T-cell (primary cell): Measurements from ENCODE around the gene DYNC1H1. TPM values are rescaled to one million over a fixed set of nuclear protein-coding genes. Genes with fewer than 3 reads are reported as not detected.

Source experiments
- ATAC-seq, 4 experiments: fragments of 200-7000 bp in 3 of 4; fragments of 150-1000 bp in 1 of 4; cut with Tn5 transposase; replicated peaks in 1 of 4; 1 replicate in 3 of 4; 2 replicates in 1 of 4; pipeline ENCODE4 v1.10.0; 2021; ENCODE audit warnings: moderate library complexity in 3 of 4, mild to moderate bottlenecking in 2 of 4, moderate number of reproducible peaks in 1 of 4
- CTCF ChIA-PET, 2 donors: fragments of 300-600 bp; sonication (Branson Sonifier 250); formaldehyde crosslinking; loops; one replicate each; lab custom pipeline; 2022; ENCODE audit warnings: antibody characterized with exemption in 2 of 2; lab: Charles Lee
- POLR2A ChIA-PET, 2 donors: fragments of 300-600 bp; sonication (Branson Sonifier 250); formaldehyde crosslinking; loops; one replicate each; lab custom pipeline; 2022; ENCODE audit warnings: antibody characterized with exemption in 2 of 2; lab: Charles Lee
- DNase-seq, 35 experiments: peaks; one replicate each; pipeline versions ENCODE4 v3.0.0 to v3.0.0-alpha.2; 2013 to 2023
- H3K27ac ChIP-seq: one replicate; pipeline ENCODE4 v1.5.1; 2013; ENCODE audit warnings: low read length
- H3K27me3 ChIP-seq, 2 experiments: replicated peaks in 1 of 2; 1 replicate in 1 of 2; 2 replicates in 1 of 2; pipeline versions ENCODE4 v1.6.1 to v1.7.0; 2013; ENCODE audit warnings: low read length in 1 of 2, mixed read lengths in 1 of 2; ENCODE audit not compliant: control insufficient read depth in 2 of 2, insufficient read depth in 2 of 2; ENCODE audit errors: extremely low read depth in 1 of 2
- H3K36me3 ChIP-seq, 2 donors: 1 replicate in 1 of 2; 2 replicates in 1 of 2; pipeline versions ENCODE4 v1.6.1 to v1.7.0; 2013; ENCODE audit warnings: low read length in 1 of 2; ENCODE audit not compliant: control insufficient read depth in 2 of 2, insufficient read depth in 1 of 2; ENCODE audit errors: extremely low read depth in 1 of 2
- H3K4me1 ChIP-seq, 2 experiments: 1 replicate in 1 of 2; 2 replicates in 1 of 2; pipeline versions ENCODE4 v1.6.1 to v1.7.0; 2013; ENCODE audit warnings: low read length in 2 of 2, mixed read lengths in 1 of 2; ENCODE audit not compliant: insufficient read depth in 2 of 2, control insufficient read depth in 1 of 2; ENCODE audit errors: extremely low read depth in 1 of 2
- H3K4me3 ChIP-seq, 2 donors: 1 replicate in 1 of 2; 2 replicates in 1 of 2; pipeline versions ENCODE4 v1.5.1 to v1.7.0; 2013; ENCODE audit warnings: mild to moderate bottlenecking in 2 of 2, low read length in 1 of 2, moderate library complexity in 1 of 2; ENCODE audit not compliant: control insufficient read depth in 1 of 2; ENCODE audit errors: extremely low read depth in 1 of 2
- H3K9me3 ChIP-seq: 2 replicates; pipeline ENCODE4 v1.7.0; 2013
- H3K27ac Mint-ChIP-seq, 2 donors: one replicate each; pipeline ENCODE4 v1.8.0; 2020 to 2021; ENCODE audit warnings: mild to moderate bottlenecking in 2 of 2, mixed read lengths in 2 of 2
- H3K27me3 Mint-ChIP-seq, 2 donors: one replicate each; pipeline ENCODE4 v1.8.0; 2021 to 2022; ENCODE audit warnings: mixed read lengths in 2 of 2
- H3K36me3 Mint-ChIP-seq: one replicate; pipeline ENCODE4 v1.8.0; 2021; ENCODE audit warnings: mixed read lengths
- H3K4me1 Mint-ChIP-seq, 3 donors: one replicate each; pipeline ENCODE4 v1.8.0; 2020 to 2022; ENCODE audit warnings: mixed read lengths in 3 of 3, mild to moderate bottlenecking in 1 of 3
- H3K4me3 Mint-ChIP-seq, 3 donors: one replicate each; pipeline ENCODE4 v1.8.0; 2020 to 2022; ENCODE audit warnings: mild to moderate bottlenecking in 3 of 3, mixed read lengths in 3 of 3, moderate library complexity in 3 of 3
- H3K9me3 Mint-ChIP-seq, 3 donors: one replicate each; pipeline ENCODE4 v1.8.0; 2020 to 2022; ENCODE audit warnings: mixed read lengths in 3 of 3
- WGBS: methylation state at CpG from one replicate; pipeline ENCODE4 v1.1.5; 2013; ENCODE audit warnings: missing lambda C conversion rate; ENCODE audit not compliant: insufficient coverage; 5-methylcytosine and 5-hydroxymethylcytosine counted together
- total RNA-seq, 35 experiments: library from RNA in 6 of 35; stranded (reverse) in 6 of 35; fragments of 120-200 nt in 1 of 35; gene quantifications; one replicate each; pipeline versions ENCODE4 v1.2.1 to v1.2.4 and lab custom pipeline; 2013 to 2026

DYNC1H1 gene
- total RNA-seq (100 to 1,000 TPM; 271 to 310 (median 279) TPM), total RNA-seq (lab: John Stamatoyannopoulos, UW) (224 to 961 (median 594) reads per million in 29 experiments)
- total RNA-seq (2013) = 313 TPM

DNA sequence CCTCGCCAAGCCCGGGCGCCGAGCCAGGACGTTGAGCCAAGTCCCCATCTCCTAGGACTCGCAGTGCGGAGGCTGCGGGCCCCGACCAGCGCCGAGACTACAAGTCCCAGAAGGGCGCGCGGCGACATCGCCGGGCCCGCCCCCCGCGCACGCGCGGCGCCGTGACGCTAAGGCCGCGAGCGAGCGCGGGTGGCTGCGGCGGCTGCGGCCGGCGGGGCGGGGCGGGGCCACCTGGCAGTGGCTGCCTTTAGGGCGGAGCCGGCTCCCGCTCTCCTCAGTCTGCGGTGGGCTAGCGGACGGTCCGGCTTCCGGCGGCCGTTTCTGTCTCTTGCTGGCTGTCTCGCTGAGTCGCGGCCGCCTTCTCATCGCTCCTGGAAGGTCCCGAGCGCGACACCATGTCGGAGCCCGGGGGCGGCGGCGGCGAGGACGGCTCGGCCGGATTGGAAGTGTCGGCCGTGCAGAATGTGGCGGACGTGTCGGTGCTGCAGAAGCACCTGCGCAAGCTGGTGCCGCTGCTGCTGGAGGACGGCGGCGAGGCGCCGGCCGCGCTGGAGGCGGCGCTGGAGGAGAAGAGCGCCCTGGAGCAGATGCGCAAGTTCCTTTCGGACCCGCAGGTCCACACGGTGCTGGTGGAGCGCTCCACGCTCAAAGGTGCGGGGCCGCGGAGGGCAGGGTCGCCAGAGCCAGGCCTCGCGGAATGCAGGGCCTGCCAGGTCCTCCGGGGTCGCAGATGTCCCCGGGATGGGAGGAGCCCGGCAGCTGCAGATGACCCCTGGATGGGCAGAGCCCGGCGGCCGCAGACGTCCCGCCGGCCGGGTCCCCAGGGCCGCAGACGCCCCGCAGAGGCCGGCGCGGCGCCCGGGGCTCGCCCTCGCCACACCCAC, at the start of gene DYNC1H1:
Gene DYNC1H1, plus strand, starts transcription at position 277 of the 884 bp plus-strand sequence. Its CDS starts 119 bp downstream, at position 396.
- Mint-ChIP-seq H3K4me3 (peak within 1 kb of the TSS; percentile 87 to 93 (median 92)), H3K27ac (peak within 1 kb of the TSS; percentile 85 to 88), H3K4me1 (peaks cover 52 to 56% (median 53%) of the 10 kb centered on the region in 3 donors), H3K27me3 (no peaks in the 10 kb centered on the region), H3K9me3 (no peaks in the 10 kb centered on the region), H3K36me3 (peaks cover 7% of the 10 kb centered on the region)
- ChIA-PET CTCF (interaction anchor here in 1 of 2 donors (1.0 kb wide), 1 partner anchor 16 kb away, joined by 3 read pairs; no protein-coding TSS in a partner anchor), POLR2A (interaction anchor here (0.5 to 0.7 kb wide), 2 partner anchors 32 to 259 kb away, joined by 3 read pairs; no protein-coding TSS in a partner anchor)
- H3K4me1 ChIP-seq = peaks cover 6 to 32% of the 10 kb centered on the region in 2 experiments
- DNase-seq = peak; percentile 72 to 95 (median 84)
- H3K27ac ChIP-seq = peak within 1 kb of the TSS; percentile 74
- H3K4me3 ChIP-seq = peak within 1 kb of the TSS; percentile 81 to 85
- H3K9me3 ChIP-seq = no peaks in the 10 kb centered on the region
- H3K27me3 ChIP-seq = peaks cover 0 to 9% of the 10 kb centered on the region in 2 experiments
- ATAC-seq = peak; percentile 87 to 92 (median 88)
- H3K36me3 ChIP-seq = peaks cover 0 to 14% of the 10 kb centered on the region in 2 donors
- WGBS = under 1% methylated on average over 115 of the region's 115 CpGs

DNA sequence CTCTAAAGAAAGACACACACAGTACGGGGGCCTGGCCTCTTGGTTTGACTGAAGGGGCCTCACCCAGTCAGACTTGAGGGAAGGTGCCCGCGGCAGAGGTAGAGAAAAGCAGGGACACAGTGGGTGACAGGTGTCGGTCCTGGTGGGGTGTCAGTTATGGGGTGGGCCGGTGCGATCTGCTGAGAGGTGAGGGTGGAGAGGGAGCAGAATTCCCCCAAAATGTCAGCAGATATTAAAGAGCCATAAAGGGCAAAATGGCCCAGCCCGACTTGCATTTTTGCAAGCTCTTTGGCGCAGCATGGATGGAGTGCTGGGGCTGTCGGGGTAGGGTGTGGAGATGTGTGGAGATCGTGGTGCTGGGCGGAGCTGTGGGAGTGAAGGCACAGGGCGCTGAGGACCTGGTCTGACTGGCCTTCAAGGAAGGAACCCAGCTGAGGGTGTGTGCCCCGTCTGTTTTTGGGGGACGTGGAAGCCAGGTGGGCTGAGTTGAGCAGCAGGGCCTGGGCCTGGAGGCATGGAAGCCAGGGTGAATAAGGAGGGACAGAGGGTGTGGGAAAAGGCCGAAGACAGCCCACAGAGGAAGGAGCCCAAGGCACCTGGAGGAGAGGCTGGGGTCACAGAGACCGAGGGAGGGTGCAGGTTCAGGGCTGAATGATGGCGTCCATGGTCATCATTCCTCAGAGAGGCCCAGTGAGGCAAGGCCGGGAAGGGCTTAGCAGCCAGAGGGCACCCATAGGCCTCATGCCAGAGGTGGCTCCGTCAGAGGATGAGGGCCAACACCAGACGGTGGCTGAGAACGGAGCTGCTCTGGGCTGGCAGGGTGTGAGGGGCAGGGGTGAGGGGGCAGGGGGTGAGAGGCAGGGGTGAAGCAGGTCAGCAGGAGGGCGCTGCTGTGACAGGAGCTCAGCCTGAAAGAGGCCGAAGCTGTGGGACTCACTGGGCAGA, 48.2 kb upstream of the DYNC1H1 start:
- no peak overlapping the region for H3K4me3 Mint-ChIP-seq
- no peak for DNase-seq
- Histone ChIP-seq H3K27me3 (no peaks in the 10 kb centered on the region), H3K27ac (no peak overlapping the region), H3K4me1 (no peaks in the 10 kb centered on the region), H3K9me3 (no peaks in the 10 kb centered on the region), H3K4me3 (no peak overlapping the region), H3K36me3 (peaks cover 30 to 84% of the 10 kb centered on the region in 2 donors)
- H3K27ac Mint-ChIP-seq = peak overlapping the region; percentile 34 to 52
- POLR2A ChIA-PET = interaction anchor here in 1 of 2 donors (0.6 kb wide), 2 partner anchors 28 to 185 kb away, joined by 3 to 4 read pairs; no protein-coding TSS in a partner anchor
- H3K27me3 Mint-ChIP-seq = no peaks in the 10 kb centered on the region
- CTCF ChIA-PET = no interaction called here
- ATAC-seq = peak in 1 of 4 experiments; percentile 9
- WGBS = 97% methylated on average over 14 of the region's 23 CpGs
- no peaks in the 10 kb centered on the region for H3K9me3 Mint-ChIP-seq
- peaks cover 0 to 13% (median 2%) of the 10 kb centered on the region in 3 donors for H3K4me1 Mint-ChIP-seq
- H3K36me3 Mint-ChIP-seq = peaks cover 43% of the 10 kb centered on the region

DNA sequence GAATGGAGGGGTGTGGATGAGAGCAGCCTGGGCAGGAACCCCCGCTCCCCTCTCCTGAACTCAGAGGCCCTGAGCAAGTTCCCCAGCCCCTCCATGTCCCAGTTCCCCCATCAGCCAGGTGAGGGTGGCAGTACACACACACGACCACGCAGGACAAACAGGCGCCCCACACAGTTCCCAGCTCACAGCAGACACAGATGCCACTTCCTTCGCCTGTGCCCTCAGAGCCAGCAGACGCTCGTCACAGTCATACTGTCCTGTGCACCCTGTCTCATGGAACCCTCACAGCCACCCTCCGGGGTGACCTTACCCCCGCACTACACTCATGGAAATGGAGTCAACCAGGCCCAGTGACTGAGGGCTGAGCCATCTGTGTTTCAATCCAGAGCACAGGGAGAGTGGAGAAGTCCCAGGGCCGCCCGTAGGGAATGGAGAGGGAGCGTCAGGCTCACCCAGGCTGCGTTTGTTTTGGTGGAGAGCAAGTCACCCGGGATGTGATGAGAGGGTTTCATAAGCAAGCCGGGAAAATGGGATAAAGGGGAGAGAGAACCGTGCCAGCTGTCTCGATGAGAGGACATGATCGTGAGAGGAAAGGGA, 47.5 kb upstream of the DYNC1H1 start:
- Histone ChIP-seq H3K4me1 (no peaks in the 10 kb centered on the region), H3K27me3 (no peaks in the 10 kb centered on the region), H3K4me3 (no peak overlapping the region), H3K27ac (no peak overlapping the region), H3K9me3 (no peaks in the 10 kb centered on the region), H3K36me3 (peaks cover 31 to 80% of the 10 kb centered on the region in 2 donors)
- peak overlapping the region; percentile 28 to 66 for H3K27ac Mint-ChIP-seq
- H3K27me3 Mint-ChIP-seq = no peaks in the 10 kb centered on the region
- H3K36me3 Mint-ChIP-seq = peaks cover 47% of the 10 kb centered on the region
- H3K4me3 Mint-ChIP-seq = no peak overlapping the region
- ATAC-seq (no peak), DNase-seq (no peak)
- POLR2A ChIA-PET = no interaction called here
- CTCF ChIA-PET = no interaction called here
- no peaks in the 10 kb centered on the region for H3K9me3 Mint-ChIP-seq
- 93% methylated on average over 15 of the region's 18 CpGs for WGBS
- H3K4me1 Mint-ChIP-seq = peaks cover 0 to 13% (median 2%) of the 10 kb centered on the region in 3 donors

DNA sequence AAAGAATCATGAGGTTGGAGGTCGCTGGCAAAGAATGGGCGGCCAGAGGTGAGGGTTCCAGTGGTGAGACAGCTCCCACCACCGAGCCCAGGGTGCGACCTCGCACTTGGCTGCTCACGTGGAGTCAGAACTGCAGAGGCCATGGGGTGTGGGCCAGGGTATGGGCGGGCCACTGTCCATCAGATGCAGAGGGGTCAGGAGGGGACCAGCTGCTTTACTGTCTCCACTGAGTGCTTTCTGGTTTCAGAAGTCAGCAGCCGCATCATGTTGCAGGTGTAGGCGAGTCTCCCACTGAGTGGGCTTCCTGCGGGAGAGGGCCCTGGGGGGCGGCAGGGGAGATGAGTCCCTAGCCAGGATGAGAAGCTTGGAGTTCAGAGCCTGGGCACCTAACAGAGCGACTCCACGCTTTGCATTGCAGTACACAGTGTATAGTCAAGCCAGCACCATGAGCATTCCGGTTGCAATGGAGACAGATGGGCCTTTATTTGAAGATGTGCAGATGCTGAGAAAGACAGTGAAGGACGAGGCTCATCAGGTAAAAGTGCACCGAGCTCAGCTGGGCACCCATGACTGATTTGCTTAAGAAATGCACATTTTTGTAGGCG, 46.9 kb upstream of the DYNC1H1 start:
- peaks cover 31 to 76% of the 10 kb centered on the region in 2 donors for H3K36me3 ChIP-seq
- no peaks in the 10 kb centered on the region for H3K4me1 ChIP-seq
- Mint-ChIP-seq H3K27ac (peak overlapping the region; percentile 28 to 66), H3K9me3 (no peaks in the 10 kb centered on the region), H3K4me3 (no peak overlapping the region), H3K4me1 (peaks cover 0 to 13% (median 2%) of the 10 kb centered on the region in 3 donors), H3K36me3 (peaks cover 42% of the 10 kb centered on the region), H3K27me3 (no peaks in the 10 kb centered on the region)
- ChIA-PET CTCF (interaction anchor here in 1 of 2 donors (0.6 kb wide), 1 partner anchor 129 kb away, joined by 3 read pairs; no protein-coding TSS in a partner anchor), POLR2A (no interaction called here)
- H3K27me3 ChIP-seq = no peaks in the 10 kb centered on the region
- DNase-seq (no peak), ATAC-seq (no peak)
- H3K9me3 ChIP-seq = no peaks in the 10 kb centered on the region
- no peak overlapping the region for H3K4me3 ChIP-seq
- WGBS = 92% methylated on average over 17 of the region's 17 CpGs
- H3K27ac ChIP-seq = no peak overlapping the region

GRCh38 chr14:101918065-101918989, 46.0 kb upstream of the DYNC1H1 start:
- no peak overlapping the region for H3K4me3 ChIP-seq
- no peaks in the 10 kb centered on the region for H3K27me3 ChIP-seq
- H3K4me1 Mint-ChIP-seq = peaks cover 0 to 13% (median 2%) of the 10 kb centered on the region in 3 donors
- WGBS = 95% methylated on average over 5 of the region's 22 CpGs
- CTCF ChIA-PET = interaction anchor here in 1 of 2 donors (0.6 kb wide), 1 partner anchor 128 kb away, joined by 3 read pairs; no protein-coding TSS in a partner anchor
- H3K36me3 Mint-ChIP-seq = peaks cover 45% of the 10 kb centered on the region
- no peaks in the 10 kb centered on the region for H3K9me3 ChIP-seq
- no peaks in the 10 kb centered on the region for H3K9me3 Mint-ChIP-seq
- ATAC-seq (no peak), DNase-seq (no peak)
- H3K27ac Mint-ChIP-seq = no peak overlapping the region
- no peak overlapping the region for H3K4me3 Mint-ChIP-seq
- H3K27me3 Mint-ChIP-seq = no peaks in the 10 kb centered on the region
- POLR2A ChIA-PET = no interaction called here
- no peaks in the 10 kb centered on the region for H3K4me1 ChIP-seq
- H3K36me3 ChIP-seq = peaks cover 27 to 74% of the 10 kb centered on the region in 2 donors
- no peak overlapping the region for H3K27ac ChIP-seq
